Measurements from ENCODE around the gene HMGXB4. TPM values are rescaled to one million over a fixed set of nuclear protein-coding genes. Genes with fewer than 3 reads are reported as not detected.

The HMGXB4 gene
- polyA plus RNA-seq, 1 donor (not counting 4 experiments of a cell fraction or from before 2014, with no cell fraction given): 22.6 TPM

GRCh38 chr22:35314161-35314942, 57.1 kb downstream of the HMGXB4 start:
- no peak overlapping the region for H3K4me3 ChIP-seq (ENCODE audit: control insufficient read depth in 2 of 3, extremely low read depth in 1 of 3, insufficient read depth in 2 of 3, low read depth in 1 of 3, low read length in 3 of 3)
- H3K27ac ChIP-seq (ENCODE audit: control insufficient read depth, insufficient read depth, low read length): no peak overlapping the region
- dilution Hi-C loops (cut with MboI; ENCODE audit: extremely low pct_ligation_motif_present, low sequenced_read_pairs): no loop called here
- no peaks in the 10 kb centered on the region for H3K9me3 ChIP-seq (ENCODE audit: control insufficient read depth, low read depth, low read length)
- no peak overlapping the region for H3K9ac ChIP-seq (ENCODE audit: control insufficient read depth, extremely low read depth, insufficient read depth, low read length)
- peaks cover 0 to 8% of the 10 kb centered on the region in 2 experiments for H3K36me3 ChIP-seq (ENCODE audit: control insufficient read depth in 2 of 2, extremely low read depth in 1 of 2, insufficient read depth in 2 of 2, low read length in 2 of 2)
- H3K4me2 ChIP-seq (ENCODE audit: control insufficient read depth, extremely low read depth, insufficient read depth, low read depth, low read length): no peak overlapping the region
- peaks cover 22% of the 10 kb centered on the region for H3K4me1 ChIP-seq (ENCODE audit: control insufficient read depth, extremely low read depth, insufficient read depth, low read length)
- no peaks in the 10 kb centered on the region for H3K79me2 ChIP-seq (ENCODE audit: control insufficient read depth, insufficient read depth, low read length)
- peaks cover 4% of the 10 kb centered on the region for H3K9me1 ChIP-seq (ENCODE audit: control insufficient read depth, extremely low read depth, insufficient read depth, low read length)
- no peak for DNase-seq (ENCODE audit: low read depth, low spot score)
- no peak for TF ChIP-seq EZH2 (IDR thresholded peaks at IDR 0.05; ENCODE audit: low read length)
- TF ChIP-seq CTCF (optimal IDR thresholded peaks at IDR 0.05 in 1 of 3, IDR thresholded peaks at IDR 0.05 in 1 of 3, conservative IDR thresholded peaks at IDR 0.05 in 1 of 3; ENCODE audit: extremely low read depth in 1 of 3, insufficient read depth in 2 of 3, low read length in 3 of 3): no peak
- no peak overlapping the region for H2AFZ ChIP-seq (ENCODE audit: control insufficient read depth, low read length)
- FAIRE-seq: no peak
- H4K20me1 ChIP-seq (ENCODE audit: control insufficient read depth, extremely low read depth, insufficient read depth, low read length): peaks cover 2% of the 10 kb centered on the region
- no peaks in the 10 kb centered on the region for H3K27me3 ChIP-seq (ENCODE audit: control insufficient read depth, extremely low read depth, insufficient read depth, low read length)

DNA sequence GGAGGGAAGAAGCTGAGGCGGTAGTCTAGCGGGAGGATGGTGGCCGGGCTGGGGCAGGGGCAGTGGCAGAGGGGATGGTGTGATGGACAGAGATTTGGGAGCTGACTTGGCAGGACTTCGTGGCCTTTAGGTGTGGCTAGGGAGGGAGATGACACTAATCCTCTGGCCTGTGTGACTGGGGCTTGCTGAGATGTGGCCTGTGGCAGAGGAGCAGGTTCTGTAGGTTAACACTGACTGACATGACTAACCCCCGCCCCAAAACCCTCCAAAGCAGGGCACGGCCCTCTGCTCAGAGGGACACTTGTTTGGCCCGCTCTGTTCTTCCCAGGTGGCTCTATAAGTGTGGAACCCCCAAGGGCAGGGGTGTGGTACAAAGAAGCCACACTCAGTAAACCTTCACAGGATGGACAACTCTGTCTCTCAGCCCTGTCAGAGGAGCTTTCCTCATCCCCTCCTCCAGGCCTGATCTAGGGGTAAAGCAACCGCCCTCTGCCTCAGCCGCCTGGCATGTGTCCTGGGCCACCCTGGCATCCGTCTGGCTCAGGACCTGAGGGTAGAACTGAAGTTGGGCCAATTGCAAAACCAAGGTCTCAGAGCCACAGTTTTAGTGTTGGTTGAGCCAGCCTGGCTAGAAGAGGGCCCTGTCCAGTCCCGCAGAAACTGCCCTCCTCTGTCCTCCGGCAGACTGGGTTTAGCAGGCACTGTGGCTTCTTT, 58.0 kb downstream of the HMGXB4 start:
- no peak for DNase-seq (ENCODE audit: low read depth, low spot score)
- peaks cover 22% of the 10 kb centered on the region for H3K4me1 ChIP-seq (ENCODE audit: control insufficient read depth, extremely low read depth, insufficient read depth, low read length)
- no peak overlapping the region for H3K9ac ChIP-seq (ENCODE audit: control insufficient read depth, extremely low read depth, insufficient read depth, low read length)
- TF ChIP-seq CTCF (optimal IDR thresholded peaks at IDR 0.05 in 1 of 3, IDR thresholded peaks at IDR 0.05 in 1 of 3, conservative IDR thresholded peaks at IDR 0.05 in 1 of 3; ENCODE audit: extremely low read depth in 1 of 3, insufficient read depth in 2 of 3, low read length in 3 of 3): no peak
- TF ChIP-seq EZH2 (IDR thresholded peaks at IDR 0.05; ENCODE audit: low read length): no peak
- no peaks in the 10 kb centered on the region for H3K27me3 ChIP-seq (ENCODE audit: control insufficient read depth, extremely low read depth, insufficient read depth, low read length)
- H3K9me1 ChIP-seq (ENCODE audit: control insufficient read depth, extremely low read depth, insufficient read depth, low read length): peaks cover 4% of the 10 kb centered on the region
- dilution Hi-C loops (cut with MboI; ENCODE audit: extremely low pct_ligation_motif_present, low sequenced_read_pairs): no loop called here
- H3K36me3 ChIP-seq (ENCODE audit: control insufficient read depth in 2 of 2, extremely low read depth in 1 of 2, insufficient read depth in 2 of 2, low read length in 2 of 2): peaks cover 0 to 10% of the 10 kb centered on the region in 2 experiments
- no peak overlapping the region for H2AFZ ChIP-seq (ENCODE audit: control insufficient read depth, low read length)
- H3K79me2 ChIP-seq (ENCODE audit: control insufficient read depth, insufficient read depth, low read length): no peaks in the 10 kb centered on the region
- H4K20me1 ChIP-seq (ENCODE audit: control insufficient read depth, extremely low read depth, insufficient read depth, low read length): peaks cover 2% of the 10 kb centered on the region
- no peak overlapping the region for H3K27ac ChIP-seq (ENCODE audit: control insufficient read depth, insufficient read depth, low read length)
- H3K4me3 ChIP-seq (ENCODE audit: control insufficient read depth in 2 of 3, extremely low read depth in 1 of 3, insufficient read depth in 2 of 3, low read depth in 1 of 3, low read length in 3 of 3): no peak overlapping the region
- H3K9me3 ChIP-seq (ENCODE audit: control insufficient read depth, low read depth, low read length): no peaks in the 10 kb centered on the region
- no peak overlapping the region for H3K4me2 ChIP-seq (ENCODE audit: control insufficient read depth, extremely low read depth, insufficient read depth, low read depth, low read length)
- no peak for FAIRE-seq
